Psoas muscle (tissue), 8 donors: ENCODE results near the gene RHOBTB3. TPM values are rescaled to one million over a fixed set of nuclear protein-coding genes. Genes with fewer than 3 reads are reported as not detected.

ENCODE experiments used
- ATAC-seq, 4 donors: fragments of 200-7000 bp; cut with Tn5 transposase; one replicate each; pipeline ENCODE4 v1.9.1; 2020; ENCODE audit warnings: moderate library complexity in 3 of 4, mild to moderate bottlenecking in 2 of 4
- DNase-seq, 2 donors: peaks; one replicate each; pipeline ENCODE4 v3.0.0-alpha.2; 2020
- H3K27ac ChIP-seq: fragments of 200-600 bp; one replicate; pipeline ENCODE4 v1.8.0; 2022
- H3K27me3 ChIP-seq, 3 donors: fragments of 200-600 bp in 1 of 3; one replicate each; pipeline versions ENCODE4 v1.6.1 to v1.8.0; 2013 to 2022; ENCODE audit warnings: low read length in 2 of 3, mild to moderate bottlenecking in 2 of 3, moderate library complexity in 1 of 3; ENCODE audit not compliant: insufficient read depth in 3 of 3
- H3K36me3 ChIP-seq, 2 donors: fragments of 200-600 bp in 1 of 2; one replicate each; pipeline versions ENCODE4 v1.6.1 to v1.8.0; 2013 to 2022; ENCODE audit warnings: low read depth in 1 of 2, mild to moderate bottlenecking in 1 of 2, moderate library complexity in 1 of 2; ENCODE audit not compliant: insufficient read depth in 1 of 2
- H3K4me1 ChIP-seq: fragments of 200-600 bp; one replicate; pipeline ENCODE4 v1.8.0; 2022
- H3K4me3 ChIP-seq: fragments of 200-600 bp; one replicate; pipeline ENCODE4 v1.8.0; 2022; ENCODE audit warnings: mild to moderate bottlenecking
- H3K9me3 ChIP-seq: fragments of 200-600 bp; one replicate; pipeline ENCODE4 v1.8.0; 2022
- WGBS, 3 donors: extraction: QIAGEN DNeasy Blood & Tissue Kit; methylation state at CpG; one replicate each; pipeline versions ENCODE4 v1.1.6 to v1.1.7; 2013; 5-methylcytosine and 5-hydroxymethylcytosine counted together
- intact Hi-C, 2 donors: fragments of 100-400 bp; cut with DNase I; formaldehyde crosslinking; loops; one replicate each; pipeline versions ENCODE4 v1.11.0 to v1.14.2; 2022
- polyA plus RNA-seq, 3 donors: library from polyadenylated mRNA; stranded (reverse); fragments of 200-250 nt; gene quantifications; one replicate each; pipeline ENCODE4 v1.2.3, GENCODE V29; 2013
- total RNA-seq, 4 donors: library from RNA; stranded (reverse); fragmentation: NEBNext Ultra II Directional in 2 of 4; extraction: Animal tissue kit (Norgen Biotek cat#: 25700) in 2 of 4; gene quantifications; one replicate each; pipeline versions ENCODE4 v1.2.1 to v1.2.4, GENCODE V29; 2021 to 2023
- TF ChIP-seq, protein P1 (sequence below): fragments of 200-600 bp; IDR thresholded peaks from one replicate; pipeline ENCODE4 v1.8.0; 2022; ENCODE audit warnings: antibody characterized with exemption
- donor health status: healthy with polysubstance abuse.
- donor health status: DM: no; HTN: no; CAD: no; lungs with moderate emphysema.
- donor health status: Bipolar disorder and iron deficiency.
- donor health status: healthy.
- donor health status: DM: yes; HTN: yes; CAD: no.
- donor health status: DM: no; HTN: no; CAD: no.
- donor health status: DM: no; HTN: no; CAD: no.
- donor health status: DM: yes; HTN: yes; CAD: no.

Gene RHOBTB3
- total and polyA plus RNA-seq, 7 donors, result 19.0 to 86.0 (median 53.2) TPM

DNA sequence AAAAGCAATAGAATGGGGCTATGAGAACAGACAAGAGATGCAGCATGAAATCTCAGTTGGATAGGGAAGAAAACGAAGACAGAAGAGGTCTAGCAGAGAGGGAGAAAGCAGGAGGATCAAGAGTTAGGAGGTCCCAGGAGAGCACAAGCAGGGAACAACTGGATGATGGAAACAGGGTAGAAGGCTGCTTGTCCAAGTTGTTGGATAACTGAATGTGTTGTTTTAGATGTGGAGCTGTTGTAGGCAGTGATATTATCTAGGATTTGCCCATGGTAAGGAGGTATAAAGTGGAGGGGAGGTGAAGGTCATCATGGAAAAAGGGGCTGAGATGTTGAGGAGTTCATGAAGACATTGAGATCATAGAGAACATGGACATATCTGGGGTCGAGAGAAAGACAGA, 12.4 kb upstream of the RHOBTB3 start:
- DNase-seq (no peak), ATAC-seq (no peak)
- intact Hi-C loops, result loop anchor here in 1 of 2 donors (5.0 kb wide), 1 partner anchor 46 kb away; no protein-coding TSS in a partner anchor
- 81 to 95% (median 93%) methylated on average over 2 of the region's 2 CpGs for WGBS, 3 donors
- Histone ChIP-seq H3K4me3 (no peak overlapping the region), H3K9me3 (no peaks in the 10 kb centered on the region), H3K27me3 (no peaks in the 10 kb centered on the region), H3K4me1 (peaks cover 6% of the 10 kb centered on the region), H3K36me3 (no peaks in the 10 kb centered on the region), H3K27ac (no peak overlapping the region)
- TF ChIP-seq, protein P1, sequence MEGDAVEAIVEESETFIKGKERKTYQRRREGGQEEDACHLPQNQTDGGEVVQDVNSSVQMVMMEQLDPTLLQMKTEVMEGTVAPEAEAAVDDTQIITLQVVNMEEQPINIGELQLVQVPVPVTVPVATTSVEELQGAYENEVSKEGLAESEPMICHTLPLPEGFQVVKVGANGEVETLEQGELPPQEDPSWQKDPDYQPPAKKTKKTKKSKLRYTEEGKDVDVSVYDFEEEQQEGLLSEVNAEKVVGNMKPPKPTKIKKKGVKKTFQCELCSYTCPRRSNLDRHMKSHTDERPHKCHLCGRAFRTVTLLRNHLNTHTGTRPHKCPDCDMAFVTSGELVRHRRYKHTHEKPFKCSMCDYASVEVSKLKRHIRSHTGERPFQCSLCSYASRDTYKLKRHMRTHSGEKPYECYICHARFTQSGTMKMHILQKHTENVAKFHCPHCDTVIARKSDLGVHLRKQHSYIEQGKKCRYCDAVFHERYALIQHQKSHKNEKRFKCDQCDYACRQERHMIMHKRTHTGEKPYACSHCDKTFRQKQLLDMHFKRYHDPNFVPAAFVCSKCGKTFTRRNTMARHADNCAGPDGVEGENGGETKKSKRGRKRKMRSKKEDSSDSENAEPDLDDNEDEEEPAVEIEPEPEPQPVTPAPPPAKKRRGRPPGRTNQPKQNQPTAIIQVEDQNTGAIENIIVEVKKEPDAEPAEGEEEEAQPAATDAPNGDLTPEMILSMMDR, result no peak

DNA sequence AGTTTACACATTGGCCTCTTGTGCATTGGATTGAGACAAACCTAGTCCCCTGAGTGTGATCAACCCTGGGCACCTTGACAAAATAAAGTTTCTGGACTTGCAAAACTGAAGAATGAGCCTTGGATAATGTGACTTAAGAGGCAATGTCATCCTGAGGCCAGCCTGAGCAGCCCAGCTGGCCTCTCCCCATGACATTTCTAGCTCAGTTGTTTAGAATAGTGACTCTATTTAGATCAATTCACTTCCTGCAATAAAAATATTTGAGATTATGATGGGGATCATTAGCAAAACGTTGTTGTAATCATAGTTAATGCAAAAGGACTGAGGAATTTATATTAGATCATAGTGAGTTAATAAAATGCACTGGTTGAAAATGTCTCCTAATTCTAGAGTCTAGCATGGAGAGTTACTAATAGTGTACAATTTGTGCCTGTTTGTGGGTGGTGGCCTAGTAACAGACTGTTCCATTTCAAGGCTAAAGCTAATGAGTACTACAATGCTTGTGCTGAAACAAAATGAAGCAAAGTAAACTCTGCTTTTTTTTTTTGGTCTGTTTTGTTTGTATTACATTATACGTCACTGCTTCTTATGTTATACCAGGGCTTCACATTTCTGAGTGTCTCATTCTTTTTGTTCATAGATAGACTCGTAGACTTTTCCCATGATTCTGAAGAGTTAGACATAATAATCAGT, 10.9 kb upstream of the RHOBTB3 start:
- Histone ChIP-seq H3K4me1 (peaks cover 6% of the 10 kb centered on the region), H3K27me3 (no peaks in the 10 kb centered on the region), H3K36me3 (no peaks in the 10 kb centered on the region), H3K4me3 (no peak overlapping the region), H3K27ac (no peak overlapping the region), H3K9me3 (no peaks in the 10 kb centered on the region)
- intact Hi-C loops, result no loop called here
- no peak for DNase-seq
- TF ChIP-seq, protein P1, result no peak
- 49 to 60% (median 54%) methylated on average over 3 of the region's 3 CpGs for WGBS, 3 donors
- ATAC-seq, result peak in 3 of 4 donors; percentile 48 to 74 (median 53)

DNA sequence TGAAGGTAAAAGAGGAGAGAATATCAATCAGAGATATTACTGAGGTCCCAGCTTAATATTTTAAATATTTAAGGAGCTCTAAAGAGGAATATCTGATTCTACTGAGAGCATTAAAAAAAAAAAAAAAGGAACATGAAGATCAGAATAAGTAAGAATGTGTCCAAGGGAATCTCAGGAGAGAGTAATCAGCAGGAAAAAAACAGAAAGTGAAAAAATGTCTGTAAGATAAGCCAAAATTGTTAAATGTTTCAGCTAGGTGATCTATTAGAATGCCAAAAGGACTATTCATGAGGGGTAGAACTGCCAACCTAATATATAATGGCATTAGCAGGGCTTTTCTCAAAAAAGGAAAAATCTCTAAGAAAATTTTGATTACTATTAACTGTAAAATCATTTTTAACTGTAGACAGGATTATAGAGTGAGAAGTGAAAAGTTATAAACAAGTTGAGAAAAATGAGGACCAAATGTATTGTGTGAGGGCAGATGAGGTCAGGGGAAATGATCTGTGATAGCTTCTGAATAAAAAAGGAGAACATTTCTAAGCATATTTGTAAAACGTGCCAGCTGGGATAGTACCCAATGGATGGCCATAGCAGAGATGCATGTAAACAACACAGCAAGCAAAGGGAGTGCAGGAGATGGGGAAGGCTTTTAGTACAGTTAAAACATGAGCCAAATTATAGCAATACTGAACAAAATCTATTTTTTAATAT, 9.4 kb upstream of the RHOBTB3 start:
- H3K4me3 ChIP-seq, result no peak overlapping the region
- intact Hi-C loops, result no loop called here
- DNase-seq (no peak), ATAC-seq (no peak)
- H3K27me3 ChIP-seq, result no peaks in the 10 kb centered on the region
- H3K4me1 ChIP-seq, result peaks cover 9% of the 10 kb centered on the region
- H3K27ac ChIP-seq, result no peak overlapping the region
- WGBS, 3 donors, result 13 to 30% (median 17%) methylated on average over 1 of the region's 1 CpG
- TF ChIP-seq, protein P1, result no peak
- H3K36me3 ChIP-seq, result no peaks in the 10 kb centered on the region
- no peaks in the 10 kb centered on the region for H3K9me3 ChIP-seq

DNA sequence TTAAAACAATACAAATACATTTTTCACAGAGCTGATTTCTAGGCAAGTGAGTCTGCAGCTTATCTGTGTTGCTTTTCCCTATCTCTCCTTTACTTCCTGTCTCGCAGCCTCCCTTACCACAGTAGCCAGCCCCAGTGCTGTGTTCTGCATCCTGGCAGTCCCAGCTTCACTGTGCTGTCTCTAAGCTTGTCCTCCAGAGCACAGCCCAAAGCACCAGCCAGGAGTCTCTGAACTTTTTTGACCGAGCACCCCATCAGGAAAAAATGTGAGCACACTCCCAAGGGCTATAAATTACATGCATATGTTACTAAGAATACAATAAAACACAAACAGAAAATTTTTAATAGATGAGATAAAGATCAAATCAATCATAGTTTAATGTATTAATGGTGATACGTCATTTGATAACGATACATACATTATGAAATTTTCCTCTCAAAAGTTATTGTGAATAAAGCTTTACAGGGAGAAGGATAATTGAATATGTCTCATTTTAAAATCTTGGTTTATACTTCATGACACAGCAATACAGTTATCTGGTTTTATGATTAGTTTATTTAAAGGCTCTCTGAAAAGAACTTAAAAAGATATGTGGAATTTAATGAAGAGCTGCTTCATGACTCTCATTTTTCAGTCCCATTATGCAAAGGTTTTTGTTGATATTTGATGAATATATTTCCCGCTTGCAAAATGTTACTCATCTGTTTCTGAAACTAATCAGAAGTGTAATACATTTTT, 7.3 kb upstream of the RHOBTB3 start:
- TF ChIP-seq, protein P1, result no peak
- Histone ChIP-seq H3K9me3 (no peaks in the 10 kb centered on the region), H3K27ac (no peak overlapping the region), H3K4me3 (no peak overlapping the region), H3K4me1 (peaks cover 19% of the 10 kb centered on the region), H3K36me3 (no peaks in the 10 kb centered on the region), H3K27me3 (no peaks in the 10 kb centered on the region)
- WGBS, 3 donors, result 64 to 81% (median 65%) methylated on average over 5 of the region's 5 CpGs
- DNase-seq, result no peak
- intact Hi-C loops, result no loop called here
- ATAC-seq, result peak in 2 of 4 donors; percentile 32 to 47
